KMS-11 (cell line): ENCODE measurements around the gene TMEM200A.

Experiments
- H2AFZ ChIP-seq: fragments of 200-600 bp; sonication (generic); 2 replicates; pipeline ENCODE4 v1.6.1; 2016; ENCODE audit warnings: antibody characterized with exemption, mixed run types, low read depth
- H3K27ac ChIP-seq: fragments of 200-600 bp; sonication (generic); 2 replicates; pipeline ENCODE4 v1.6.1; 2016; ENCODE audit warnings: mild to moderate bottlenecking, mixed run types
- H3K27me3 ChIP-seq: fragments of 200-600 bp; sonication (generic); 2 replicates; pipeline ENCODE4 v1.6.1; 2017; ENCODE audit warnings: mild to moderate bottlenecking, low read depth, mixed run types, moderate library complexity; ENCODE audit not compliant: insufficient read depth
- H3K36me3 ChIP-seq: fragments of 200-600 bp; sonication (generic); 2 replicates; pipeline ENCODE4 v1.6.1; 2017; ENCODE audit warnings: mild to moderate bottlenecking, mixed run types; ENCODE audit not compliant: insufficient read depth
- H3K4me1 ChIP-seq: fragments of 200-600 bp; sonication (generic); 2 replicates; pipeline ENCODE4 v1.6.1; 2016; ENCODE audit warnings: mild to moderate bottlenecking, low read depth, mixed run types; ENCODE audit not compliant: poor library complexity, severe bottlenecking
- H3K4me2 ChIP-seq: fragments of 200-600 bp; sonication (generic); 2 replicates; pipeline ENCODE4 v1.7.0; 2016; ENCODE audit warnings: mild to moderate bottlenecking, mixed run types
- H3K4me3 ChIP-seq: fragments of 200-600 bp; sonication (generic); IDR thresholded peaks from 2 replicates; pipeline ENCODE4 v1.6.1; 2017; ENCODE audit warnings: low read depth, low read length, mixed read lengths; ENCODE audit not compliant: insufficient read depth
- H3K79me2 ChIP-seq: fragments of 200-600 bp; sonication (generic); 2 replicates; pipeline ENCODE4 v1.6.1; 2016; ENCODE audit warnings: low read depth, mixed run types; ENCODE audit not compliant: insufficient read depth
- H3K9ac ChIP-seq: fragments of 200-600 bp; sonication (generic); 2 replicates; pipeline ENCODE4 v1.6.1; 2016; ENCODE audit warnings: mild to moderate bottlenecking, mixed run types
- H4K20me1 ChIP-seq: fragments of 200-600 bp; sonication (generic); 2 replicates; pipeline ENCODE4 v1.6.1; 2016; ENCODE audit warnings: mild to moderate bottlenecking, mixed run types; ENCODE audit not compliant: insufficient read depth
- TF ChIP-seq, protein P1 (sequence below): fragments of 200-600 bp; sonication (generic); conservative IDR thresholded peaks from 2 replicates; pipeline ENCODE4 v1.6.1; 2017; ENCODE audit warnings: low read depth, mild to moderate bottlenecking, antibody characterized with exemption, low read length, moderate library complexity, mixed read lengths

Gene TMEM200A

DNA sequence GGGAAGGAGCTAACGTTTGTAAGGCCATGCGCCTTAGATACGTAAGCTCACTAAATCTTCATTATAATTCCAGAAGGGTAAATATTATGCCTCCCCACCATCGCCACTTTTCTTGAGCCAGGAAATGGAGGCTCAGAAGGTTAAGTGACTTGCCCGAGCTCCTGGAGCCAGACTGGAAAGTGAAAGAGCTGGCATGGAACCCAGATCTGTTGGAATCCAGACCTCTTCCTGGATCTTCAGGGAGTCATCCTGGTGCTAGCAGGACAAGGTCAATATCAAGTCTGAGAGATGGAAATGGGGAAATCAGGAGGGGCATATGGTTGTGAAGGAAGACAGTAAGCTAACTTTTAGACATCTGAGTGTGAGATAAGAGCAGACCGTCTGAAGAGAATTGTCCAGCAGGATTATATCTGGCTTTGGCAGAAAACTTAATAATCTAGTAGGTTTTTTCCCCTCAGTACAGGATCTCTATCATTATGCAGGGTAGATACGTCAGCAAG lies 6.2 kb downstream of the TMEM200A start:
- no peaks in the 10 kb centered on the region for H4K20me1 ChIP-seq
- H3K9ac ChIP-seq, result no peak overlapping the region
- peaks cover 6% of the 10 kb centered on the region for H3K4me1 ChIP-seq
- H2AFZ ChIP-seq, result no peak overlapping the region
- no peaks in the 10 kb centered on the region for H3K36me3 ChIP-seq
- H3K4me2 ChIP-seq, result no peak overlapping the region
- H3K27me3 ChIP-seq, result no peaks in the 10 kb centered on the region
- H3K27ac ChIP-seq, result no peak overlapping the region
- H3K79me2 ChIP-seq, result no peaks in the 10 kb centered on the region
- no peak overlapping the region for H3K4me3 ChIP-seq
- TF ChIP-seq, protein P1, sequence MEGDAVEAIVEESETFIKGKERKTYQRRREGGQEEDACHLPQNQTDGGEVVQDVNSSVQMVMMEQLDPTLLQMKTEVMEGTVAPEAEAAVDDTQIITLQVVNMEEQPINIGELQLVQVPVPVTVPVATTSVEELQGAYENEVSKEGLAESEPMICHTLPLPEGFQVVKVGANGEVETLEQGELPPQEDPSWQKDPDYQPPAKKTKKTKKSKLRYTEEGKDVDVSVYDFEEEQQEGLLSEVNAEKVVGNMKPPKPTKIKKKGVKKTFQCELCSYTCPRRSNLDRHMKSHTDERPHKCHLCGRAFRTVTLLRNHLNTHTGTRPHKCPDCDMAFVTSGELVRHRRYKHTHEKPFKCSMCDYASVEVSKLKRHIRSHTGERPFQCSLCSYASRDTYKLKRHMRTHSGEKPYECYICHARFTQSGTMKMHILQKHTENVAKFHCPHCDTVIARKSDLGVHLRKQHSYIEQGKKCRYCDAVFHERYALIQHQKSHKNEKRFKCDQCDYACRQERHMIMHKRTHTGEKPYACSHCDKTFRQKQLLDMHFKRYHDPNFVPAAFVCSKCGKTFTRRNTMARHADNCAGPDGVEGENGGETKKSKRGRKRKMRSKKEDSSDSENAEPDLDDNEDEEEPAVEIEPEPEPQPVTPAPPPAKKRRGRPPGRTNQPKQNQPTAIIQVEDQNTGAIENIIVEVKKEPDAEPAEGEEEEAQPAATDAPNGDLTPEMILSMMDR, result no peak

DNA sequence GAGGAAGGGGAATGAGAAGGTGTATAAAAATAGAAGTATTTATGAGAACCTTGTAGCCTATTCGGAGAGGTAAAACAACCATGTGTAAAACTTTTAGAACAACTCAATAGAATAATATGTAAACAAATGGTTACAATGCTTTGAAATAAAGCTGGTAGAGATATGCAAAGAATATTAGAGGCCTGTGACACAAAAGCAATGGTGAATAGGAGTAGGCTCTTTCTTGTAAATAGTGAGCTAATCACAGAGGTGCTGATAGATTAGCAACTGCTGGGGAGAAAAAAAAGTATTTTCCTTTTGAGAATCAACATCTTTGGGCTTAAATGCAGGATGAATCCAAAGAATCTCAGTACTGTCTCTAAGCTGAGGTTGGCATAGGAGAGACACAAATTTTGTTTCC lies 7.0 kb downstream of the TMEM200A start:
- Histone ChIP-seq H4K20me1 (no peaks in the 10 kb centered on the region), H3K4me3 (no peak overlapping the region), H3K9ac (no peak overlapping the region), H3K79me2 (no peaks in the 10 kb centered on the region), H3K4me1 (peaks cover 3% of the 10 kb centered on the region), H3K27ac (no peak overlapping the region), H3K36me3 (no peaks in the 10 kb centered on the region), H3K27me3 (no peaks in the 10 kb centered on the region), H2AFZ (no peak overlapping the region), H3K4me2 (no peak overlapping the region)
- TF ChIP-seq, protein P1, result no peak

DNA sequence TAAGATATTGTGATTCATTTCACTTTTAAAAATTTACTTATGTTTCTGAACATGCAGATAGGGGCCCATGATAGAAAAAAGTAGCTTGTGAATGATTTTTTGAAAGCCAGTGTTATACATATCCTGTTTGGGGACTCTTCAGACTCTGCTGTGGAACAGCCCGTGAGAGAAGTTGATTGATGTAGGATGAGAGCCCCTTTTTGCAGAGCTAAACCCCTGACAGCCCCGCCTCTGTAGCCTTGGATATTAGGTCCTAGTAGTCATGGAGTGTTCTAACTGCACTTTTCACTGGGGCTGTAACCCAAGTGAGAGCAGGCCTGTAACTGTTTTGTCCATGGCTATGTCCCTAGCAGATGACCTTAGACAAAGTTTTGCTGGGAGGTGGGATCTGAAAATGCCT lies 8.2 kb downstream of the TMEM200A start:
- no peak overlapping the region for H3K27ac ChIP-seq
- TF ChIP-seq, protein P1, result no peak
- no peaks in the 10 kb centered on the region for H3K4me1 ChIP-seq
- H3K9ac ChIP-seq, result no peak overlapping the region
- H3K27me3 ChIP-seq, result no peaks in the 10 kb centered on the region
- no peaks in the 10 kb centered on the region for H3K36me3 ChIP-seq
- no peaks in the 10 kb centered on the region for H4K20me1 ChIP-seq
- H2AFZ ChIP-seq, result no peak overlapping the region
- H3K4me3 ChIP-seq, result no peak overlapping the region
- no peaks in the 10 kb centered on the region for H3K79me2 ChIP-seq
- no peak overlapping the region for H3K4me2 ChIP-seq

DNA sequence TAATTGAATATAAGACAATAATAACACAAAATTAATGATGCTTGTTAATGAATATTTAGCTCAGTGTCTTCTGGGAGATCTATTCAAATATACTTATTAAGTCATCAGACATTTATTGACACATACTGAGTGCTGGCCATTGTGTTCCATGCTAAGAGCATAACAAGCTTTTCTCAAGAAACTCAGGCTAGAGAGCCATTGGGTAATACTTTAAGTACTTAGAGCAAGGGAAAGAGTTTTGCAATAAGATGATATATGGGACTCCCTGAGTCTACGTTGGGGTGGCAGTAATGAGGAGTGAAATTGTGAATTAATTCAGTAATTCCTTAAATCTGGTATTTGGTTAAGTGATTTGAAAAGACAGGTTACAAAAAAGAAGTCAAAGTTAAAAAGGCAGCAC lies 11.1 kb downstream of the TMEM200A start:
- Histone ChIP-seq H3K36me3 (no peaks in the 10 kb centered on the region), H2AFZ (no peak overlapping the region), H4K20me1 (no peaks in the 10 kb centered on the region), H3K9ac (no peak overlapping the region), H3K4me1 (peaks cover 9% of the 10 kb centered on the region), H3K79me2 (no peaks in the 10 kb centered on the region), H3K27me3 (no peaks in the 10 kb centered on the region), H3K4me2 (no peak overlapping the region), H3K4me3 (no peak overlapping the region), H3K27ac (no peak overlapping the region)
- TF ChIP-seq, protein P1, result no peak

DNA sequence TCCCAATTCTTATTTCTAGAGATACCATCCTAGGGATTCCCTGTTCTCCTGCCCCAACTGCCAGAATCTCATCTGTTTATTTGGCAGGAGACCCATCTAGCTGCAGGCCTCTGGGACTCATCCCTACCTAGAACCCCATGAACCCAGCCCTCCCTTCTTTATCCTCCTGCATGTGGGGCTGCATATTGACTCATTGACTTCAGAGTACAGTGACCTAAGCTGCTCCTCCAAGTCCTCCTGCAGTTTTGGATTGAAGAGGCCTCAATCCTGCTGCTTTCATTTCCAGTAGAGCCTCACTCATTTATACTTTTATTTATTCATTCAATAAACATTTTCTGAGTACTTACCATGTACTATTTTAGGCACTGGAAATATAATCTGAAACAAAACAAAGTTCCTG lies 11.6 kb downstream of the TMEM200A start:
- TF ChIP-seq, protein P1, result no peak
- no peaks in the 10 kb centered on the region for H3K27me3 ChIP-seq

More for the DNA sequence above, 11.6 kb downstream of the TMEM200A start:
- Histone ChIP-seq H3K9ac (no peak overlapping the region), H3K4me2 (no peak overlapping the region), H3K36me3 (no peaks in the 10 kb centered on the region), H3K4me3 (no peak overlapping the region), H3K79me2 (no peaks in the 10 kb centered on the region), H2AFZ (no peak overlapping the region), H3K4me1 (peaks cover 13% of the 10 kb centered on the region), H4K20me1 (no peaks in the 10 kb centered on the region), H3K27ac (no peak overlapping the region)
